ENCODE measurements around the gene GMNC. TPM values are rescaled to one million over a fixed set of nuclear protein-coding genes. Genes with fewer than 3 reads are reported as not detected.

The GMNC gene
- total RNA-seq, 4 donors from 2014 or later = not detected

DNA sequence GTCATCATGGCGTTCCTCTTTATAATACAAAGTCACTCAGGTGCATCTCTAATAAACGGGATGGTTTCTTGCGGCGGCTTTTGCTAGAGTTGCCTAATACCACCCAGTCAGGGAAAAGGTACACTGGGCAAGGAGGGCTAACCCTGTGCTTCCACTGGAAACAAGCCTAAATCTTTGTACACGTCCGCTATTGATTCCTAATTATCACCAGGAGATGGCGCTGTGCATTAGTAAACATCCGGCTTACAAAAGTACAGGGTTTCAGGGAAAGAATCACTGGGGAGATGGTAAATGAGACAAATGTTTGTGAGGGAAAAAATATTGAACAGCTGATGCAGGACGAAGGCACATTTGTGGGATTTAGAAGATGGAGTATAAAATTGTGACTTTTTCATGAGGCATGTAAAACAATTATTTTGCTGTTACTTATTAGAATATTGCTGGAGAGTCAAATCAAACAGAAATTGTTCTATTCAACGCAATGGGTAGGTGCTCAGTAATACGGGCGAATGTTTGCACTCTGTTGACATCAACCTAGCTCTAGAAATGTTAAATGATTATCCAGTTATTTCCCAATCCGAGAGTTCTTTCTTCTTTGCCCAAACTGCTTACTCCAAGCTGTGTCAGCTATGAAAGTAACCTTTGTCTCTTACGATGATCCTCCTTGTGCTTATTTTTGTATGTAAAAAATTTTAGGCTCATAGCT, 50.6 kb downstream of the GMNC start:
- intact Hi-C loops (cut with DNase I) = loop anchor here (10.0 kb wide), 1 partner anchor 243 kb away; no protein-coding TSS in a partner anchor
- H3K36me3 ChIP-seq = no peaks in the 10 kb centered on the region
- no peaks in the 10 kb centered on the region for H3K9me3 ChIP-seq
- WGBS, 2 donors = 44 to 47% methylated on average over 14 of the region's 14 CpGs
- H3K4me1 ChIP-seq = peaks cover 25 to 26% of the 10 kb centered on the region in 2 donors
- DNase-seq = peak; percentile 50 to 56
- no peak overlapping the region for H3K27ac ChIP-seq
- TF ChIP-seq POLR2A (IDR thresholded peaks at IDR 0.05) = no peak
- TF ChIP-seq, protein P1, sequence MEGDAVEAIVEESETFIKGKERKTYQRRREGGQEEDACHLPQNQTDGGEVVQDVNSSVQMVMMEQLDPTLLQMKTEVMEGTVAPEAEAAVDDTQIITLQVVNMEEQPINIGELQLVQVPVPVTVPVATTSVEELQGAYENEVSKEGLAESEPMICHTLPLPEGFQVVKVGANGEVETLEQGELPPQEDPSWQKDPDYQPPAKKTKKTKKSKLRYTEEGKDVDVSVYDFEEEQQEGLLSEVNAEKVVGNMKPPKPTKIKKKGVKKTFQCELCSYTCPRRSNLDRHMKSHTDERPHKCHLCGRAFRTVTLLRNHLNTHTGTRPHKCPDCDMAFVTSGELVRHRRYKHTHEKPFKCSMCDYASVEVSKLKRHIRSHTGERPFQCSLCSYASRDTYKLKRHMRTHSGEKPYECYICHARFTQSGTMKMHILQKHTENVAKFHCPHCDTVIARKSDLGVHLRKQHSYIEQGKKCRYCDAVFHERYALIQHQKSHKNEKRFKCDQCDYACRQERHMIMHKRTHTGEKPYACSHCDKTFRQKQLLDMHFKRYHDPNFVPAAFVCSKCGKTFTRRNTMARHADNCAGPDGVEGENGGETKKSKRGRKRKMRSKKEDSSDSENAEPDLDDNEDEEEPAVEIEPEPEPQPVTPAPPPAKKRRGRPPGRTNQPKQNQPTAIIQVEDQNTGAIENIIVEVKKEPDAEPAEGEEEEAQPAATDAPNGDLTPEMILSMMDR (IDR thresholded peaks at IDR 0.05) = peak; percentile 30 to 68 (median 63)
- no peak overlapping the region for H3K4me3 ChIP-seq (replicated peaks in 1 of 3)
- H3K27me3 ChIP-seq = no peaks in the 10 kb centered on the region

DNA sequence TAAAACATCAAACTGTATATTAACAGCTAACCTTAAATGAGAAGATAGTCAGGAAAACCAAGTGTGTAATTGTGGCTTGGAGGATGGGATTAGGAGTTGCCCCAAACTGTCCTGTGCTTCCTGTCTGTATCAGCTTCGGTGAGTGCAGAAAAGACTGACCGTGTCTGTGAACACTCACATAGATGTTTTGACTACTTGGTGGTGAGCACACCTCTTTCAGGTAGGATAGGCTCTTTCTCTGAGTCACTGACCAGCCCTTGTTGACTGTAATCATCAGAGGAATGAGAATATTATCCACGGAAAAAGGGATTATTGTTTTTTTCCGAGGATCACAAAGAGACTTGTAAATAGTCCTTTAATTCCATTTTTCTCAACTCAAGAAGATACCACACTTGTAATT, 51.5 kb downstream of the GMNC start:
- no peaks in the 10 kb centered on the region for H3K36me3 ChIP-seq
- no peak overlapping the region for H3K4me3 ChIP-seq (replicated peaks in 1 of 3)
- no peak overlapping the region for H3K27ac ChIP-seq
- intact Hi-C loops (cut with DNase I) = loop anchor here (10.0 kb wide), 1 partner anchor 244 kb away; no protein-coding TSS in a partner anchor
- H3K4me1 ChIP-seq = peaks cover 26% of the 10 kb centered on the region in 2 donors
- H3K9me3 ChIP-seq = no peaks in the 10 kb centered on the region
- 83 to 84% methylated on average over 4 of the region's 4 CpGs for WGBS, 2 donors
- TF ChIP-seq, protein P1 (IDR thresholded peaks at IDR 0.05) = no peak
- TF ChIP-seq POLR2A (IDR thresholded peaks at IDR 0.05) = no peak
- no peak for DNase-seq
- no peaks in the 10 kb centered on the region for H3K27me3 ChIP-seq

DNA sequence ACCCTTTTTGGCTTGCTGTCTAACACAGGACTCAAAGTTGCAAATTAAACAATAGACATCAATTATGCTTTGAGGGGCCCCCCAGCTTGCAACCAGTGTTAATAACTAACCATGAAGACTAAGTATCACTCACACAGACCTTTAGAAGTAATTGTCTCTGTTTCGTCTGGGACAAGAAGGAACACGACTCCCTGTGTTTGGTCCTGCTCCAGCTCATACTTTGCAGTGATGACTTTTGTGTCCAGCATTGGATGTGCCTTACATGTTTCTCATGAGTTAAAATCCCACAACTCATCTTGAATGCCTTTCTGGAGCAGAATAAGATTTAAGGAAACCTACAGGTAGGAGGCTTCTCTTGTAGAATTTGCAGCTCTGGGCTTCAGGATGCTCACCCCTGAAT, 53.1 kb downstream of the GMNC start:
- Histone ChIP-seq H3K27ac (peak overlapping the region in 1 of 3 donors; percentile 48), H3K27me3 (no peaks in the 10 kb centered on the region), H3K36me3 (no peaks in the 10 kb centered on the region), H3K4me1 (peaks cover 26% of the 10 kb centered on the region in 2 donors), H3K4me3 (replicated peaks in 1 of 3) (no peak overlapping the region), H3K9me3 (no peaks in the 10 kb centered on the region)
- WGBS, 2 donors = 68 to 75% methylated on average over 2 of the region's 2 CpGs
- DNase-seq = no peak
- no peak for TF ChIP-seq POLR2A (IDR thresholded peaks at IDR 0.05)
- TF ChIP-seq, protein P1 (IDR thresholded peaks at IDR 0.05) = no peak
- intact Hi-C loops (cut with DNase I) = no loop called here

DNA sequence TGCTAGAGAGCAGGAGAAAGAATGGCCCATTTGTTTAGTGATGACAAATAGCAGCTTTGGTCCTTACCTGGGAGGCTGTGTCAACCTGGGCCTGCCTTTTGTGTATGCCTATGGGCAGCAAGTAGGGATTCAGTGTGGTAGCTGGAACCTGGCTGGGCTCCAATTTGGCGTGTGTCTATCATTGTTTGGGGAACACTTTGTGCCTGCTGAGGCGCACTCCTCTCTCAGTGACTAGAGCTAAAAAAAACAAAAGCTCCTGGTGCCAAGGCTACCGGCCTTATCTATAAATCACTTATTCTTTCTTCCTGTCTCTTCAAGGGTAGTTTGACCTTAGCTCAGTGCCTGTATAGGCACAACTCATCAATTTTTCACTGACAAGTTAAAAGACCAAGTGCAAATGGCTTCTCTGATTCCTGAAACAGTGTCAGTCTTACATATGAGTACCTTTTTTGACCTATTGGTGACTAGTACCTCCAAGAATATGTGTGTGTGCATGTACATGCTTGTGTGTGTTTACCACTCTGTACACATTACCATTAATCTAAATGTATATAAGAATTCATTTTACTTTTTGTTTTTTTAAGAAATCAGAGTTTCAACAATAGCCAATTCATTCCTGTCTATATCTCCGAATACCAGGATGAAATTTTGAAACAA, 54.6 kb downstream of the GMNC start:
- TF ChIP-seq, protein P1 (IDR thresholded peaks at IDR 0.05) = no peak
- no peak for TF ChIP-seq POLR2A (IDR thresholded peaks at IDR 0.05)
- Histone ChIP-seq H3K27me3 (no peaks in the 10 kb centered on the region), H3K4me1 (peaks cover 21 to 26% of the 10 kb centered on the region in 2 donors), H3K27ac (peak overlapping the region; percentile 13 to 44 (median 14)), H3K4me3 (replicated peaks in 1 of 3) (no peak overlapping the region), H3K9me3 (no peaks in the 10 kb centered on the region), H3K36me3 (no peaks in the 10 kb centered on the region)
- 23 to 29% methylated on average over 4 of the region's 4 CpGs for whole genome bisulfite sequencing, 2 donors
- peak; percentile 97 for DNase-seq
- intact Hi-C loops (cut with DNase I) = no loop called here
